ENCODE data around the gene FAAH. TPM values are rescaled to one million over a fixed set of nuclear protein-coding genes. Genes with fewer than 3 reads are reported as not detected.

Gene FAAH
- total RNA-seq, 1 experiment from 2014 or later, result 2.0 TPM

DNA sequence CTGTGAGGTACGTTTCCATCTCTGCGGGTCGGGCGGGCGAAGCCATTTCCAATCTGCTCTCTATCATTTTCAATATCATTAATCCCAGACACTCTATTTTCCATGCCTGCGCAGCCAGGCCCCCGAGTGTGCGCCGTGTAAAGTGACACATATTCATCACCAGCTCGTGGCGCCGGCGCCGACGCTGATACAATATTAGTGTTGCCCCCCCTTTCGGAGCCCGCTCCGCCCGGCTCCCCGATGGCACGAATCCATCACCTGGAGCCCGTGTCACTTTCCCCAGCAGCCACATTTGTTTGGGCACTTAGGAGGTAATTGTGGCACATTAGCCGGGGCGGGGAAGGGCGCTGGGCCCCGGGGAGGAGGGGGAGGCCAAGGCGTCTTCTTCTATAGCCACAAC, 61.8 kb downstream of the FAAH start:
- Histone ChIP-seq H3K4me3 (ENCODE audit: low read length) (no peak overlapping the region), H2AFZ (ENCODE audit: low read length) (no peak overlapping the region), H3K36me3 (ENCODE audit: low read depth, low read length) (no peaks in the 10 kb centered on the region), H3K27ac (ENCODE audit: low read length) (no peak overlapping the region), H3K27me3 (ENCODE audit: low read length) (no peaks in the 10 kb centered on the region), H3K4me2 (ENCODE audit: low read length) (no peak overlapping the region), H4K20me1 (ENCODE audit: low read length) (no peaks in the 10 kb centered on the region), H3K9ac (ENCODE audit: low read length) (no peak overlapping the region), H3K4me1 (ENCODE audit: insufficient read depth, low read length) (no peaks in the 10 kb centered on the region), H3F3A (ENCODE audit: low read length, unreplicated experiment) (no peaks in the 10 kb centered on the region), H3K9me3 (ENCODE audit: low read length) (no peaks in the 10 kb centered on the region), H3K9me2 (replicated peaks; ENCODE audit: low read length) (no peaks in the 10 kb centered on the region), H3K79me2 (ENCODE audit: low read length) (no peaks in the 10 kb centered on the region)
- no peak for DNase-seq
- no peak for ATAC-seq
- POLR2A ChIA-PET (ENCODE audit: unreplicated experiment), result interaction anchor here (0.6 kb wide), 1 partner anchor 25 kb away, joined by 6 read pairs; no protein-coding TSS in a partner anchor
- no TSS peak for BruUV-seq (replicated peaks)
- CTCF ChIA-PET, result no interaction called here
- no peak for TF ChIP-seq EZH2 (IDR thresholded peaks at IDR 0.05; ENCODE audit: low read length, unreplicated experiment)
- no peak for TF ChIP-seq EZH2phosphoT487 (IDR thresholded peaks at IDR 0.05; ENCODE audit: borderline replicate concordance, low read length)
- intact Hi-C loops (cut with micrococcal nuclease), result no loop called here

DNA sequence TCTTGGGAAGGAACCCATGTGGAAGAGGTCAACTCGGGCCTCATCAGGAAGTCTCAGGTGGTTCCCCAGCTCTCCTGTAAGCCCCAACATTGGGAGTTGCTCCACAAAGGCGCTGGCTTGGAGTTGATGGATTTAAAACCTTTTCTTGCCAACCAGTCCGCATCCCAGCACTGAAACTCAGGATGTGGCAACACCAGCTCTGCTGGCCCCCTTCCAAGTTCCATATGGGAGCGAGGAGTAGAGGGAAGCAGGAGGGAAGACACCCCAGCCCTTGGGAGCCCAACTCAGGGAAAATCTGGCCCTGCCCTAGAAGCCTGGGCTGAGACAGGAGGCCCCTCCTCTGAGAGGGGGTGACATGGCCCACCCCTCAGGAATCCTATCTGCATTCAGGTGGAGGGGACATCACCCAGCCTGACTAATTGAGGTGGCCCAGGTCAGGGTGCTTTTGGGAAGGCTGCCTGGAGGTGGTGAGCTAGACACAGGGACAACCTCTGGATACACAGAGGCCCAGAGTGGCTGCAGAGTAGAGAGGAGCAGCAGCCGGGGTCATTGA, 62.4 kb downstream of the FAAH start:
- POLR2A ChIA-PET (ENCODE audit: unreplicated experiment), result no interaction called here
- BruUV-seq (replicated peaks), result no TSS peak
- H3K9me2 ChIP-seq (replicated peaks; ENCODE audit: low read length), result no peaks in the 10 kb centered on the region

DNA sequence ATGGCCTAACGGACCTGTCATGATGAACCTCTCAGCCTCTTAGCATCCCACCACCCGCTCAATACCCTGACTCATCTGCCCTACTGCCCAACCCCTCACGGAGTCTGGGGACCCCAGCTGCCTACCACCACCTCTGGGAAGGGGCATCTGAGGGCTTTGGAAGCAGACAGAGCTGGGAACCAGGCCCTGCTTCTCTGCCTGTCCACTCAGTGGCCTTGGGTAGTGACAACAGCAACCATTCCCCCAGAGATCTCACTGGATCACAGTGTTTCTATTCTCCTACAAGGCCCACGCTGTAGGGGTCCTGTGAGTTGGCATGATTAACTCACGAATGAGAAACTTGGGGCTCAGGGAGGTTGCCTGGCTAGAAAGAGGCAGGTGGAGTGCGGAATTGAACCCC, 63.1 kb downstream of the FAAH start:
- Histone ChIP-seq H3K9ac (ENCODE audit: low read length) (no peak overlapping the region), H4K20me1 (ENCODE audit: low read length) (no peaks in the 10 kb centered on the region), H3K4me1 (ENCODE audit: insufficient read depth, low read length) (peaks cover 8% of the 10 kb centered on the region; the same call in 1 of the 2 replicates), H3K36me3 (ENCODE audit: low read depth, low read length) (no peaks in the 10 kb centered on the region), H3K79me2 (ENCODE audit: low read length) (no peaks in the 10 kb centered on the region), H3K4me3 (ENCODE audit: low read length) (no peak overlapping the region), H3F3A (ENCODE audit: low read length, unreplicated experiment) (no peaks in the 10 kb centered on the region), H3K4me2 (ENCODE audit: low read length) (no peak overlapping the region), H3K9me3 (ENCODE audit: low read length) (no peaks in the 10 kb centered on the region), H3K9me2 (replicated peaks; ENCODE audit: low read length) (no peaks in the 10 kb centered on the region), H2AFZ (ENCODE audit: low read length) (no peak overlapping the region), H3K27me3 (ENCODE audit: low read length) (no peaks in the 10 kb centered on the region), H3K27ac (ENCODE audit: low read length) (no peak overlapping the region)
- ChIA-PET CTCF (no interaction called here), POLR2A (ENCODE audit: unreplicated experiment) (no interaction called here)
- ATAC-seq (no peak), DNase-seq (no peak)
- no TSS peak for BruUV-seq (replicated peaks)
- TF ChIP-seq CTCF (conservative IDR thresholded peaks at IDR 0.05; ENCODE audit: low read depth, low read length), result no peak
- no peak for TF ChIP-seq EZH2phosphoT487 (IDR thresholded peaks at IDR 0.05; ENCODE audit: borderline replicate concordance, low read length)
- no peak for TF ChIP-seq EZH2 (IDR thresholded peaks at IDR 0.05; ENCODE audit: low read length, unreplicated experiment)
- intact Hi-C loops (cut with micrococcal nuclease), result no loop called here

More for the DNA sequence above, 62.4 kb downstream of the FAAH start:
- CTCF ChIA-PET, result no interaction called here
- Histone ChIP-seq H3K36me3 (ENCODE audit: low read depth, low read length) (no peaks in the 10 kb centered on the region), H3K27me3 (ENCODE audit: low read length) (no peaks in the 10 kb centered on the region), H3F3A (ENCODE audit: low read length, unreplicated experiment) (no peaks in the 10 kb centered on the region), H3K79me2 (ENCODE audit: low read length) (no peaks in the 10 kb centered on the region), H3K4me3 (ENCODE audit: low read length) (no peak overlapping the region), H3K9ac (ENCODE audit: low read length) (no peak overlapping the region), H3K4me2 (ENCODE audit: low read length) (no peak overlapping the region), H3K9me3 (ENCODE audit: low read length) (no peaks in the 10 kb centered on the region), H3K4me1 (ENCODE audit: insufficient read depth, low read length) (0 out of 2 replicates have a peak, but pooled peaks cover 2% of the 10 kb centered on the region), H4K20me1 (ENCODE audit: low read length) (no peaks in the 10 kb centered on the region), H2AFZ (ENCODE audit: low read length) (no peak overlapping the region), H3K27ac (ENCODE audit: low read length) (no peak overlapping the region)
- ATAC-seq, result no peak
- TF ChIP-seq EZH2phosphoT487 (IDR thresholded peaks at IDR 0.05; ENCODE audit: borderline replicate concordance, low read length), result no peak
- no peak for TF ChIP-seq EZH2 (IDR thresholded peaks at IDR 0.05; ENCODE audit: low read length, unreplicated experiment)
- no peak for TF ChIP-seq CTCF (conservative IDR thresholded peaks at IDR 0.05; ENCODE audit: low read depth, low read length)
- no peak for DNase-seq
- intact Hi-C loops (cut with micrococcal nuclease), result no loop called here
